ENCODE measurements around the gene OR5M3. TPM values are rescaled to one million over a fixed set of nuclear protein-coding genes. Genes with fewer than 3 reads are reported as not detected.

Gene OR5M3
- total and polyA plus RNA-seq, 9 of the 15 experiments (the other 6 are each of a cell fraction or from before 2014, with no cell fraction given), result not detected

- Histone ChIP-seq H3K9me1 (ENCODE audit: control insufficient read depth, insufficient read depth, low read length) (no peaks in the 10 kb centered on the region), H3K79me2 (ENCODE audit: control insufficient read depth, insufficient read depth, low read length) (no peaks in the 10 kb centered on the region), H3K27me3 (ENCODE audit: control insufficient read depth in 2 of 2, insufficient read depth in 2 of 2, low read length in 2 of 2) (no peaks in the 10 kb centered on the region), H3K4me3 (no peak overlapping the region), H3K4me1 (replicated peaks in 1 of 2; ENCODE audit: control insufficient read depth in 2 of 2, insufficient read depth in 2 of 2, low read length in 2 of 2) (no peaks in the 10 kb centered on the region), H3K4me2 (ENCODE audit: insufficient read depth, low read length) (no peak overlapping the region), H3K27ac (ENCODE audit: extremely low read depth, low read depth, low read length) (no peak overlapping the region), H3K36me3 (ENCODE audit: control insufficient read depth, insufficient read depth, low read length) (no peaks in the 10 kb centered on the region), H4K20me1 (replicated peaks; ENCODE audit: control insufficient read depth, insufficient read depth, low read length) (no peaks in the 10 kb centered on the region), H2AFZ (ENCODE audit: low read depth, low read length) (no peak overlapping the region), H3K9ac (ENCODE audit: insufficient read depth in 1 of 2, low read depth in 2 of 2, low read length in 2 of 2) (no peak overlapping the region), H3K9me3 (replicated peaks; ENCODE audit: control insufficient read depth, insufficient read depth, low read depth, low read length) (no peaks in the 10 kb centered on the region)
- intact Hi-C loops (cut with micrococcal nuclease) (no loop called here), in situ Hi-C loops (cut with MboI) (no loop called here)
- 0% methylated on average over 4 of the region's 4 CpGs for WGBS (ENCODE audit: insufficient coverage, low coverage, missing lambda C conversion rate)
- no peak for ATAC-seq
- DNase-seq (ENCODE audit: extremely low read depth in 1 of 4, low spot score in 3 of 4), result no peak
- POLR2A ChIA-PET, result no interaction called here
- CTCF ChIA-PET (ENCODE audit: low intra/inter-chr PET ratio), result no interaction called here
- no TSS peak for BruUV-seq (replicated peaks)
- no peak for FAIRE-seq
- TF ChIP-seq BDP1 (IDR thresholded peaks at IDR 0.05; ENCODE audit: insufficient read depth, insufficient read length), result no peak
- TF ChIP-seq ZEB2 (IDR thresholded peaks at IDR 0.05), result no peak
- no peak for TF ChIP-seq THAP12 (CRISPR knock-in tag; IDR thresholded peaks at IDR 0.05)
- TF ChIP-seq ZZZ3 (IDR thresholded peaks at IDR 0.05), result no peak
- no peak for TF ChIP-seq GATAD2A (IDR thresholded peaks at IDR 0.05)
- TF ChIP-seq ZNF77 (CRISPR knock-in tag; IDR thresholded peaks at IDR 0.05), result no peak
- TF ChIP-seq ZFP1 (CRISPR knock-in tag; IDR thresholded peaks at IDR 0.05), result no peak
- no peak for TF ChIP-seq MXI1 (IDR thresholded peaks at IDR 0.05; ENCODE audit: low read depth, low read length)
- no peak for TF ChIP-seq AFF1 (IDR thresholded peaks at IDR 0.05; ENCODE audit: low read depth in 1 of 2, partially characterized antibody in 2 of 2)
- TF ChIP-seq THRB (CRISPR knock-in tag; conservative IDR thresholded peaks at IDR 0.05), result no peak
- TF ChIP-seq FOXP4 (CRISPR knock-in tag; IDR thresholded peaks at IDR 0.05; ENCODE audit: borderline replicate concordance), result no peak
- no peak for TF ChIP-seq SIRT6 (IDR thresholded peaks at IDR 0.05; ENCODE audit: low read depth, low read length)
- no peak for TF ChIP-seq POLR2AphosphoS5 (IDR thresholded peaks at IDR 0.05; ENCODE audit: control insufficient read depth, insufficient read depth, low read depth, low read length)
- no peak for TF ChIP-seq FOXJ3 (CRISPR knock-in tag; IDR thresholded peaks at IDR 0.05)
- no peak for TF ChIP-seq CREBBP (IDR thresholded peaks at IDR 0.05; ENCODE audit: low read depth, low read length)
Observed at GRCh38 chr11:56453521-56453920, 19.6 kb downstream of the OR5M3 start.

Measured in K562 (cell line).